GM12878 (cell line): ENCODE measurements around the gene CTRB1.

ENCODE experiments used
- BHLHE40 ChIP-seq, 2 experiments: fragments of 450-650 bp in 1 of 2; IDR thresholded peaks; 2 replicates each; pipeline ENCODE4 v1.6.1; 2011 to 2017; ENCODE audit warnings: low read depth in 2 of 2, borderline replicate concordance in 1 of 2, improper control_type of control experiment in 1 of 2, low read length in 1 of 2, mild to moderate bottlenecking in 1 of 2
- CBX3 ChIP-seq: fragments of 200-600 bp; sonication (generic); IDR thresholded peaks from 2 replicates; pipeline ENCODE4 v1.6.1; 2016; ENCODE audit warnings: low read depth, borderline replicate concordance
- CTCF ChIP-seq, 3 experiments: IDR thresholded peaks in 2 of 3; conservative IDR thresholded peaks in 1 of 3; 2 replicates each; pipeline ENCODE4 v1.5.1; 2011; ENCODE audit warnings: low read depth in 3 of 3, low read length in 3 of 3, mild to moderate bottlenecking in 3 of 3, control low read depth in 2 of 3, moderate library complexity in 2 of 3, inconsistent platforms in 1 of 3, mixed read lengths in 1 of 3; ENCODE audit not compliant: control insufficient read depth in 2 of 3, insufficient read depth in 1 of 3; ENCODE audit errors: extremely low read depth in 1 of 3
- GABPA ChIP-seq: IDR thresholded peaks from 2 replicates; pipeline ENCODE4 v1.6.1; 2014; ENCODE audit warnings: antibody characterized with exemption, low read depth, mild to moderate bottlenecking, inconsistent platforms
- HCFC1 ChIP-seq: fragments of 150-350 bp; IDR thresholded peaks from 2 replicates; pipeline ENCODE4 v1.6.1; 2014; ENCODE audit warnings: low read length
- POLR2A ChIP-seq: IDR thresholded peaks from 2 replicates; pipeline ENCODE4 v1.6.1; 2011; ENCODE audit warnings: low read depth, mild to moderate bottlenecking, low read length
- POLR2AphosphoS5 ChIP-seq: IDR thresholded peaks from 2 replicates; pipeline ENCODE4 v1.6.1; 2011; ENCODE audit warnings: mild to moderate bottlenecking, low read length, inconsistent platforms
- POU2F2 ChIP-seq: IDR thresholded peaks from 3 replicates; pipeline ENCODE4 v1.6.1; 2011; ENCODE audit warnings: low read depth, mild to moderate bottlenecking, low read length, borderline replicate concordance
- PRDM15 ChIP-seq: fragments of 450-650 bp; formaldehyde crosslinking; IDR thresholded peaks from 2 replicates; pipeline ENCODE4 v1.4.0; 2020; ENCODE audit warnings: mild to moderate bottlenecking, moderate library complexity
- SMAD5 ChIP-seq: IDR thresholded peaks from 2 replicates; pipeline ENCODE4 v1.6.1; 2016; ENCODE audit warnings: antibody characterized with exemption, low read depth
- SP1 ChIP-seq: IDR thresholded peaks from one replicate; pipeline ENCODE4 v1.6.1; 2011; ENCODE audit warnings: low read depth, low read length
- ZZZ3 ChIP-seq: IDR thresholded peaks from 2 replicates; pipeline ENCODE4 v1.6.1; 2011; ENCODE audit warnings: low read depth; ENCODE audit not compliant: control insufficient read depth, insufficient read length

- TF ChIP-seq CTCF (IDR thresholded peaks at IDR 0.05 in 2 of 3, conservative IDR thresholded peaks at IDR 0.05 in 1 of 3; ENCODE audit: control insufficient read depth in 2 of 3, extremely low read depth in 1 of 3, insufficient read depth in 1 of 3, low read depth in 3 of 3, low read length in 3 of 3) (no peak), POLR2AphosphoS5 (no peak), POLR2A (no peak), SP1 (no peak), CBX3 (no peak), PRDM15 (CRISPR knock-in tag) (no peak), POU2F2 (no peak), SMAD5 (no peak), BHLHE40 (IDR thresholded peaks at IDR 0.05; ENCODE audit: borderline replicate concordance in 1 of 2, low read depth in 2 of 2, low read length in 1 of 2) (no peak), HCFC1 (no peak), GABPA (no peak), ZZZ3 (no peak)
Observed at GRCh38 chr16:75195811-75196790, 22.7 kb upstream of the CTRB1 start.
